HG02759 (cell line): ENCODE data around the gene BTRC.

Experiments used
- ATAC-seq: cut with Tn5 transposase; IDR thresholded peaks from one replicate; pipeline ENCODE4 v1.9.1; 2021; ENCODE audit warnings: mild to moderate bottlenecking, moderate library complexity; ENCODE audit not compliant: unreplicated experiment

Gene BTRC

DNA sequence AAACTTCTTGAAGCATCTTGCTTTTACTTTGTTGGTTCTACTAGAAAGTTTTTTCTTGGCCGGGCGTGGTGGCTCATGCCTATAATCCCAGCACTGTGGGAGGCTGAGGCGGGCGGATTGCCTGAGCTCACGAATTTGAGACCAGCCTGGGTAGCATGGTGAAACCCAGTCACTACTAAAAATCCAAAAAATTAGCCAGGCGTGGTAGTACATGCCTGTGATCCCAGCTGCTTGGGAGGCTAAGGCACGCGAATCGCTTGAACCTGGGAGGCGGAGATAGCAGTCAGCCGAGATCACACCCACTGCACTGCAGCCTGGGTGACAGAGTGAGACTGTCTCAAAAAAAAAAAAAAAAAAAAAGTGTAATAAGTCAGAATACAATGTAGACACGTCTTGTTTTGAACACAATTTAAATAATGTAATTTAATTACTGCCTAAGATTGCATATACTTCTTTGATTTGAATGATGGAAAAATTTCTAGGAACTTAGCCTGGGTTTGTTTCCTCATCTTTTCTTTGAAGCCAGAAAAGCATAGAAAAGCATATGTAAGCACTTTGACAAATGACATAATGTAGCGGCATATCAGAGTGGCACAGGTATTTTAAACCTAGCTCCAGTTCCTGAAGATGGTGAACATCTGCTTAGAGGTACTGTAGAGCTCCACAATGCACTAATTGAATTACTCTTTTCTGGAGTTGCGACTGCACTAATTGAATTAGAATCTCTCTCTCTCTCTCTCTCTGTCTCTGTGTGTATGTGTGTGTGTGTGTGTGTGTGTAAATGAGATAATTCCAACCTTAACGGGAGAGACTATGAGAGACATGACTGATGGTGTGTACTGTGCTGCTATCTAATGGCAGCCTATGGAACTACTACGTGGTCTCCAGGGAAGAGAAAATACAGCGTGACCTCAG is 87.8 kb downstream of the BTRC start:
- peak; percentile 50 for ATAC-seq

GRCh38 chr10:101442456-101442800 is 88.5 kb downstream of the BTRC start:
- ATAC-seq = no peak

- no peak for ATAC-seq
Observed at GRCh38 chr10:101444058-101444898, 90.3 kb downstream of the BTRC start.

GRCh38 chr10:101446071-101446470 is 92.1 kb downstream of the BTRC start:
- ATAC-seq = no peak

GRCh38 chr10:101446947-101447346 is 93.0 kb downstream of the BTRC start:
- no peak for ATAC-seq

DNA sequence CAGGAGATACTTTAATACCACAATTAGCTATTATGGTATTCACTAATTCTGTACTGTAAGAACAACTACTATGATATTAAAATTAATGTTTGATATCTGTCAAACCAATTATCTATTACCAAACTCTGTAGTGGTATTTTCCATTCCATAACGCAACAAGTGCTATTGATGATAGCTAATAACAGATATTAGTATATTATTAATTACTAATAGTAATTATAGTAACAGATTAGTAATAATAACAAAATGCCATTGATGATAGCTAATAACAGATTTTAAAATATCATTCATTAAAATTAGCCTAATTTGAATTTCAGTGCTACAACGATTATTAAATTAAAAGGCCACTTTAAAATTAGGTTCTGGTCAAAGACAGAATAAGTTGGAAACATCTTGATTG is 93.5 kb downstream of the BTRC start:
- ATAC-seq = no peak

GRCh38 chr10:101450277-101451080 is 96.5 kb downstream of the BTRC start:
- no peak for ATAC-seq

DNA sequence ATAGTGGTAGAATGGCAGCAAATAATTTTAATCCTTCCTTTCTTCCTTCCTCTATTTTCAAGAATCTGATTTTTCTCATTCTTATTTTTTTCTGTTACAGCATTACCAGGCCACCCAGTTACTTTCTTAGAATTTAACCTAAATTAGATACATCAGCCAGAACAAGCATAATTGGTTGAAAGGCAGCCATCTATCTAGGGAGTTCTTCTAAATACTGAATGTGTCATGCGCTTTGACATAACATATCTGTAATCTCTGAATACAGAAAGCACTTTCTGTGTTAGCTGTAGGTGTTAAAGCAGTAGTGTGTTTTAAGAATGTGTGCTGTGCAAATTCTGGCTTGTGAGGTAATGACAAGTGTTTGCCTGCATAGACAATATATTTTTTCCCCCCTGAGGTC is 97.3 kb downstream of the BTRC start:
- no peak for ATAC-seq

GRCh38 chr10:101451667-101452069 is 97.7 kb downstream of the BTRC start:
- no peak for ATAC-seq

DNA sequence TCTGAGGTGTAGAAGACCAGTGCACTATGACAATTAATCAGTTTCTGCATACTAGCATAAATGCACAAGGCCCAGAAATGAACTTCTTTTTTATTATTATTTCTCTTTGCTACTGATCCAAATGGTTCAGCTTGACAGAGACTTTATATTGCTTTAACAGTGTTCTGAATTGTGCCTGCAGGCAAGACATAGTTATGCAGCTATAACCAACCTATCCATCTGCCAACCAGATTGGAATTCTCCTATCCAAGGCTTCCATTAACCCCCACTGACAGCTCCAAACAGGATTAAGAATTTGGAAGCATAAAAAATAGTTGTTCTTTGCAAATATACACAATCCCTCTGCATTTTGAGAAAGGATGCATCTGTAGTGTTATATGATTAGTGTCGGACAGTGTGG is 98.2 kb downstream of the BTRC start:
- ATAC-seq = no peak

- no peak for ATAC-seq
Observed at GRCh38 chr10:101452593-101452992, 98.6 kb downstream of the BTRC start.

DNA sequence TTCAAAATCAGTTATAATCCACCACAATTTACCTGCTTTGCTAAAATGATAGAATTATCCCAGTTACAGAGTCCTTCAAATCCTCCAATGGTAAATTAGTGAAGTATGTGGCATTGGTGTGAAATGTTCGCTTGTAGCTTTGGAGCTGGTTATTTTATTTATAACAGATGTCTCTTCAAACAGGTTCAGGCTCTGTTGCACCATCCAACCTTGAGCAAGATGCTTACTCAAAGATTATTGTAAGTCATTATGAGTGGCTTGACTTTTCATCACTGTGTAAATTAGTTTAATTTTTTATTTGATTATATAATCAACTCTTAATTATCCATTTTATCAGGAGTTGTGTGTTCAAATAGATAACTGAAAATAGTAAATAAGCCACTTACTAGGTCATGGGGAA is 99.4 kb downstream of the BTRC start:
- ATAC-seq = no peak

DNA sequence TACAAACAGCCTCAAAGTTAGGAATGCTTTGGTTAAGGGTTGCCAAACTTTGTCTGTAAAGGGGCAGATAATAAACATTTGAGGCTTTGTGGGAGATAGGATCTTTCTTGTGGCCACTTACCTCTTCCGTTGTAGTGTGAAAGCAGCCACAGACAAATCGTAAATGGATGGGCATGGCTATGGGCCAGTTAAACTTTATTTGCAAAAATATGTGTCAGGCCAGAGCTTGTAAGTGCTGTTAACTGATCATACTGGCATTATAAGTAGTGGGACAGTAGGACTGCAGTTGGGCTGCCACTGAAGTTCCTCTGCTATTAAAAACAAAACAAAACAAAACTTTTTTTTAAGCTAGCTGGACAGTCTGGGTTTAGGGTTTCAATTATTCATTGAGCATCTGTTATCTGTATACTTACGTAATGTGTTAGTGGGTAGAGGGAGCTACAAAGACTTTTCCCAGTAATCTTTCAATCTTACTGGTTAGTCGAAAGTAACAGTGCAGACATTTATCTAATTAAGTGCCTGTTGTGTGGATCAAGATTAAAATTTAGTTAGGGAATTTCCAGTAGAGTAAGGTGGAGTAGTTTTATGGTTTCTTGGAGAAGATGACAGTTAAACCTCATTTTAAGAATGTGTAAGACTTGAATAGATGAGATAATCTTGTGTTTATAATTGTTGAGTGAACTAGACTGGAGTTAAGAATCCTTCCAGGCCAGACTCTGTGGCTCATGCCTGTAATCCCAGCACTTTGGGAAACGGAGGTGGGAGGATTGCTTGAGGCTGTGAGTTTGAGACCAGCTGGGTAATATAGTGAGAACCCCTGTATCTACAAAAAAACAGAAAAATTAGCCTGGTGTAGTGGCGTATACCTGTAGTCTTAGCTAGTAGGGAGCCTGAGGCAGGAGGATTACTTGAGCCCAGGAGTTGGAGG is 100.1 kb downstream of the BTRC start:
- ATAC-seq = no peak

- ATAC-seq = no peak
Observed at GRCh38 chr10:101458869-101459268, 104.9 kb downstream of the BTRC start.

GRCh38 chr10:101464082-101464481 is 110.1 kb downstream of the BTRC start:
- no peak for ATAC-seq

DNA sequence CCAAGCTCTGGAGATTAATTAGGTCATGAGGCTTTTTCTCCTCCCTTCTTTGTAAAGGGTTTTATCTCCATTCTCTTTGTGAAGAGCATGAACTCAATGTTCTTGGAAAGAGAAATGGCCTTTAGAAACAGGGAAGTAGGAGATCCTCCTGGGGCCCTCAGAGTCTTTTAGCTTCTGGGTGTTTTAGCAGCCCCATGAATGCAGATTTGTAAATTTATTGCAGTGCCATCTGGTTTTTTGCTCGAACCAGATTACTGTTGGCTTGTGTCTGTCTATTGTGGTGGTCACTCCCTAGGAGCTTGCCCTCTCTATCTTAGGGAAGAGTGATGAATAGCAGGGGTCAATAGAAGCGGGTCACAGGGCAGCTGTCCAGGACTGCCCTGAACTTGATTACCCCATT is 110.6 kb downstream of the BTRC start:
- no peak for ATAC-seq

- no peak for ATAC-seq
Observed at GRCh38 chr10:101466016-101466912, 112.3 kb downstream of the BTRC start.

DNA sequence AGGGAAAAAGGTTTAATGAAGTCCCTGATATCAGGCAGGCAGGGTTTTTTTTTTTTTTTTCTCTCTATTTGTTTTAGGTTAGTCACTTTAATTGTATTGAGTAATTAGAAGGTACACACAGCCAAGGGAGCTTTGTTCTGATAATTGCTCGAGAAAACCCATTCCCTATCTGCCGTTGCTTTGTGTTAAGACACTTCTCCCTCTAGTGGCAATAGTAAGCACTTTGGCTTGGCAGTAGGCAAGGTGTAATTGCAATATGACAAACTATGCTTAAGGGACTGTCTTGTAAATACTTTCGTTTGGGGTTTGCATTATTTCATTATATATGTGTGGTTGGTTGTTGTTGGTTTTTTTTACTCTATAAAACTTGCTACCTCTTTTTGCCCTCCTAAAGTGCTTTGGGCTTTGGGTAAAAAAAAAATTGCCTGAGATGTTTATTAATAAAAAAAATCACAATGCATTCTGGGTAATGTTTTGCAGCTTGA is 113.4 kb downstream of the BTRC start:
- ATAC-seq = no peak

- ATAC-seq = no peak
Observed at GRCh38 chr10:101468159-101468558, 114.2 kb downstream of the BTRC start.
